HepG2 (cell line): Measurements from ENCODE around the gene NKPD1. TPM values are rescaled to one million over a fixed set of nuclear protein-coding genes. Genes with fewer than 3 reads are reported as not detected.

Experiments
- ATF1 ChIP-seq: IDR thresholded peaks from 2 replicates; pipeline ENCODE4 v1.6.1; 2016; ENCODE audit warnings: mild to moderate bottlenecking, control low read depth
- BHLHE40 ChIP-seq: IDR thresholded peaks from 2 replicates; pipeline ENCODE4 v1.6.1; 2011; ENCODE audit warnings: low read length, improper control_type of control experiment
- GTF2F1 ChIP-seq: fragments of 150-350 bp; IDR thresholded peaks from 2 replicates; pipeline ENCODE4 v1.6.1; 2014; ENCODE audit warnings: low read length
- HNRNPL ChIP-seq: fragments of 200-400 bp; formaldehyde crosslinking; IDR thresholded peaks from 2 replicates; pipeline ENCODE4 v1.6.1; 2017; ENCODE audit warnings: mild to moderate bottlenecking, low read depth, low read length
- HNRNPLL ChIP-seq: fragments of 200-400 bp; formaldehyde crosslinking; IDR thresholded peaks from 2 replicates; pipeline ENCODE4 v1.6.1; 2017; ENCODE audit warnings: mild to moderate bottlenecking, low read depth, low read length; ENCODE audit not compliant: poor library complexity, severe bottlenecking
- HOXA3 ChIP-seq: sonication (generic); formaldehyde crosslinking; IDR thresholded peaks from 2 replicates; pipeline ENCODE4 v1.5.0; 2020; ENCODE audit warnings: missing genetic modification reagents
- JDP2 ChIP-seq: sonication (generic); formaldehyde crosslinking; IDR thresholded peaks from 2 replicates; pipeline ENCODE4 v1.8.1; 2022; ENCODE audit warnings: missing genetic modification reagents, borderline replicate concordance
- KMT2A ChIP-seq: sonication (generic); formaldehyde crosslinking; IDR thresholded peaks from 2 replicates; pipeline ENCODE4 v1.4.0; 2020; ENCODE audit warnings: missing genetic modification reagents
- MED1 ChIP-seq: sonication (generic); formaldehyde crosslinking; IDR thresholded peaks from 2 replicates; pipeline ENCODE4 v1.4.0; 2020; ENCODE audit warnings: missing genetic modification reagents
- MEIS1 ChIP-seq: sonication (generic); formaldehyde crosslinking; IDR thresholded peaks from 2 replicates; pipeline ENCODE4 v1.9.0; 2021; ENCODE audit warnings: mild to moderate bottlenecking, missing genetic modification reagents, moderate library complexity, borderline replicate concordance
- NONO ChIP-seq, 2 experiments: fragments of 450-650 bp in 1 of 2; sonication (generic) in 1 of 2; formaldehyde crosslinking in 1 of 2; IDR thresholded peaks in 1 of 2; conservative IDR thresholded peaks in 1 of 2; 2 replicates each; pipeline versions ENCODE4 v1.6.1 to v1.8.0; 2017 to 2022; ENCODE audit warnings: mild to moderate bottlenecking in 1 of 2, missing genetic modification reagents in 1 of 2, moderate library complexity in 1 of 2
- PHF5A ChIP-seq: IDR thresholded peaks from one replicate; pipeline ENCODE4 v1.6.1; 2018; ENCODE audit warnings: low read depth, missing genetic modification reagents; ENCODE audit not compliant: unreplicated experiment
- POLR2AphosphoS5 ChIP-seq: IDR thresholded peaks from 2 replicates; pipeline ENCODE4 v1.6.1; 2012; ENCODE audit warnings: low read depth, low read length
- POLR2G ChIP-seq: fragments of 200-400 bp; formaldehyde crosslinking; IDR thresholded peaks from 2 replicates; pipeline ENCODE4 v1.6.1; 2018; ENCODE audit warnings: mild to moderate bottlenecking, low read depth, low read length, moderate library complexity
- RORA ChIP-seq: sonication (generic); formaldehyde crosslinking; IDR thresholded peaks from 2 replicates; pipeline ENCODE4 v1.5.0; 2020; ENCODE audit warnings: mild to moderate bottlenecking, missing genetic modification reagents, moderate library complexity
- SALL1 ChIP-seq: sonication (generic); formaldehyde crosslinking; IDR thresholded peaks from 2 replicates; pipeline ENCODE4 v1.8.0; 2022; ENCODE audit warnings: mild to moderate bottlenecking, missing genetic modification reagents
- ZNF224 ChIP-seq: sonication (generic); formaldehyde crosslinking; IDR thresholded peaks from 2 replicates; pipeline ENCODE4 v1.5.0; 2020; ENCODE audit warnings: mild to moderate bottlenecking, missing genetic modification reagents
- ZNF263 ChIP-seq: sonication (generic); formaldehyde crosslinking; IDR thresholded peaks from 2 replicates; pipeline ENCODE4 v1.4.0; 2020; ENCODE audit warnings: missing genetic modification reagents
- ZNF331 ChIP-seq: sonication (generic); formaldehyde crosslinking; IDR thresholded peaks from 2 replicates; pipeline ENCODE4 v1.4.0; 2020; ENCODE audit warnings: missing genetic modification reagents
- ZNF382 ChIP-seq: sonication (generic); formaldehyde crosslinking; IDR thresholded peaks from 2 replicates; pipeline ENCODE4 v1.5.0; 2020; ENCODE audit warnings: missing genetic modification reagents, mild to moderate bottlenecking, borderline replicate concordance
- ZNF383 ChIP-seq: sonication (generic); formaldehyde crosslinking; IDR thresholded peaks from 2 replicates; pipeline ENCODE4 v1.4.0; 2020; ENCODE audit warnings: missing genetic modification reagents, mild to moderate bottlenecking, borderline replicate concordance
- ZNF441 ChIP-seq: sonication (generic); formaldehyde crosslinking; IDR thresholded peaks from 2 replicates; pipeline ENCODE4 v1.7.0; 2021; ENCODE audit warnings: missing genetic modification reagents, borderline replicate concordance
- ZNF563 ChIP-seq: sonication (generic); formaldehyde crosslinking; IDR thresholded peaks from 2 replicates; pipeline ENCODE4 v1.8.0; 2022; ENCODE audit warnings: mild to moderate bottlenecking, moderate library complexity, missing genetic modification reagents
- ZNF629 ChIP-seq: sonication (generic); formaldehyde crosslinking; conservative IDR thresholded peaks from 2 replicates; pipeline ENCODE4 v1.5.0; 2020; ENCODE audit warnings: missing genetic modification reagents
- ZNF776 ChIP-seq: sonication (generic); formaldehyde crosslinking; IDR thresholded peaks from 2 replicates; pipeline ENCODE4 v1.4.0; 2020; ENCODE audit warnings: mild to moderate bottlenecking, missing genetic modification reagents
- ZNF816 ChIP-seq: sonication (generic); formaldehyde crosslinking; IDR thresholded peaks from 2 replicates; pipeline ENCODE4 v1.8.0; 2022; ENCODE audit warnings: missing genetic modification reagents, mild to moderate bottlenecking, borderline replicate concordance
- ZNF83 ChIP-seq: sonication (generic); formaldehyde crosslinking; IDR thresholded peaks from 2 replicates; pipeline ENCODE4 v1.4.0; 2020; ENCODE audit warnings: missing genetic modification reagents, mild to moderate bottlenecking, borderline replicate concordance
- polyA plus RNA-seq, 8 experiments: library from polyadenylated mRNA; depleted of rRNA in 3 of 8; stranded (reverse) in 7 of 8; unstranded in 1 of 8; fragments of >200 nt; fragmentation: Illumina TruSeq in 4 of 8; extraction: Trizol in 4 of 8; gene quantifications; 2 replicates each; pipeline versions ENCODE4 v1.2.1 to v1.2.3, GENCODE V29; 2011 to 2016; ENCODE audit warnings: low read depth in 4 of 8, missing spikeins in 1 of 8, mixed read lengths in 1 of 8; ENCODE audit not compliant: insufficient read depth in 1 of 8
- total RNA-seq, 5 experiments: library from RNA; depleted of rRNA; stranded (reverse); fragments of >200 nt; fragmentation: Illumina TruSeq; extraction: Trizol; gene quantifications; 2 replicates each; pipeline ENCODE4 v1.2.3, GENCODE V29; 2016; ENCODE audit warnings: low read depth in 1 of 5
- TF ChIP-seq, protein P1 (sequence below): IDR thresholded peaks from 2 replicates; pipeline ENCODE4 v1.6.1; 2018; ENCODE audit warnings: missing genetic modification reagents, mild to moderate bottlenecking, missing compliant biosample characterization
- TF ChIP-seq, protein P2 (sequence below): sonication (generic); formaldehyde crosslinking; IDR thresholded peaks from 2 replicates; pipeline ENCODE4 v1.4.0; 2020; ENCODE audit warnings: missing genetic modification reagents

The NKPD1 gene
- total and polyA plus RNA-seq, 2 of the 13 experiments (the other 11 are each of a cell fraction or from before 2014, with no cell fraction given): 0.03 TPM; not detected in 1

DNA sequence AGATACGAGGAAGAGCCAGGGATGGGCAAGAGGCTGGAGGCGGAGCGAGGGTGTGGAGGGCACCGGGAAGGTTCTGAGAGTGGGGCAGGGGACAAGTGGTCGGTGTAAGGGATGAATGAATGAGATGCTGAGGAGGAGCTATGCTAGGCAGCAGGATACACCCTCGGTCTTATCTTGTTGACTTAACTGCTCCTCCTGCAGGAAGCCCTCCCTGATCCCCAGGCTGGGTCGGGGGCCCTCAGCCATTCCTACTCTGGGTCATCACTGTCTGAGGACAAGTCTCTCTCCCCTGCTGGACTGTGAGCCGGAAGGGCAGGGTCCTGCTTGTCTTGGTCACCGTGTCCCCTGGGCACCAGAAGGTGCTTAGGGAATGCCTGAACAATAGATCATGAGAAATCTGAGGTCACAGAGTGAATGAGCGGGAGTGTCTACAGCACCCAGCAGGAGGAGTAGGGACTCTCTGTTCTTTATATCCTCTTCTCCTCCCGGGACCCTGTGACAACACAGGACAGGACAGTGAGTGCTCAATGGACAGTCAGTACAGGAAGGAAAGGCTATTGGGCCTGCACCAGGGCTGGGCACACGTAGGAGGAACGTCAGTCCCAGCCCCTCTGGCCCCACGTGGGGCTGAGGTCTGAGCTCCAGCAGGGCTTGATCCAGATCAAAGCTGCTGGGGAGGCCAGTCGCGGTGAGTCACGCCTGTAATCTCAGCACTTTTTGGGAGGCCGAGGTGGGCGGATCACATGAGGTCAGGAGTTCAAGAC lies 6.5 kb downstream of the NKPD1 start (continued):
- TF ChIP-seq, protein P1, sequence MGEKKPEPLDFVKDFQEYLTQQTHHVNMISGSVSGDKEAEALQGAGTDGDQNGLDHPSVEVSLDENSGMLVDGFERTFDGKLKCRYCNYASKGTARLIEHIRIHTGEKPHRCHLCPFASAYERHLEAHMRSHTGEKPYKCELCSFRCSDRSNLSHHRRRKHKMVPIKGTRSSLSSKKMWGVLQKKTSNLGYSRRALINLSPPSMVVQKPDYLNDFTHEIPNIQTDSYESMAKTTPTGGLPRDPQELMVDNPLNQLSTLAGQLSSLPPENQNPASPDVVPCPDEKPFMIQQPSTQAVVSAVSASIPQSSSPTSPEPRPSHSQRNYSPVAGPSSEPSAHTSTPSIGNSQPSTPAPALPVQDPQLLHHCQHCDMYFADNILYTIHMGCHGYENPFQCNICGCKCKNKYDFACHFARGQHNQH: 0 out of 2 replicates have a peak, but pooled peaks have one; percentile 7
- TF ChIP-seq POLR2AphosphoS5 (0 out of 2 replicates have a peak, but pooled peaks have one; percentile 27), ZNF331 (CRISPR knock-in tag) (peak; percentile 78; the same call in 1 of the 2 replicates), ZNF816 (no peak), ZNF224 (CRISPR knock-in tag) (no peak), MEIS1 (CRISPR knock-in tag) (peak; percentile 58; the same call in 1 of the 2 replicates), ZNF629 (CRISPR knock-in tag) (no peak; the same call in 1 of the 2 replicates), ZNF383 (CRISPR knock-in tag) (no peak), PHF5A (CRISPR knock-in tag) (peak; percentile 34), HNRNPL (no peak), ZNF382 (CRISPR knock-in tag) (no peak), RORA (CRISPR knock-in tag) (no peak), MED1 (CRISPR knock-in tag) (peak; percentile 37; the same call in 1 of the 2 replicates), ZNF563 (CRISPR knock-in tag) (peak; percentile 14; the same call in 1 of the 2 replicates), HOXA3 (CRISPR knock-in tag) (peak; percentile 47; the same call in 1 of the 2 replicates), ZNF441 (CRISPR knock-in tag) (no peak), BHLHE40 (peak; percentile 78), ZNF83 (CRISPR knock-in tag) (no peak), JDP2 (CRISPR knock-in tag) (no peak), SALL1 (CRISPR knock-in tag) (peak; percentile 67; the same call in 1 of the 2 replicates), HNRNPLL (no peak), POLR2G (peak; percentile 72), ATF1 (CRISPR knock-in tag) (peak; percentile 87), NONO (IDR thresholded peaks at IDR 0.05) (no peak), NONO (CRISPR knock-in tag; conservative IDR thresholded peaks at IDR 0.05) (peak; percentile 56), ZNF263 (CRISPR knock-in tag) (no peak), GTF2F1 (no peak), KMT2A (CRISPR knock-in tag) (no peak), ZNF776 (no peak)
- TF ChIP-seq, protein P2, sequence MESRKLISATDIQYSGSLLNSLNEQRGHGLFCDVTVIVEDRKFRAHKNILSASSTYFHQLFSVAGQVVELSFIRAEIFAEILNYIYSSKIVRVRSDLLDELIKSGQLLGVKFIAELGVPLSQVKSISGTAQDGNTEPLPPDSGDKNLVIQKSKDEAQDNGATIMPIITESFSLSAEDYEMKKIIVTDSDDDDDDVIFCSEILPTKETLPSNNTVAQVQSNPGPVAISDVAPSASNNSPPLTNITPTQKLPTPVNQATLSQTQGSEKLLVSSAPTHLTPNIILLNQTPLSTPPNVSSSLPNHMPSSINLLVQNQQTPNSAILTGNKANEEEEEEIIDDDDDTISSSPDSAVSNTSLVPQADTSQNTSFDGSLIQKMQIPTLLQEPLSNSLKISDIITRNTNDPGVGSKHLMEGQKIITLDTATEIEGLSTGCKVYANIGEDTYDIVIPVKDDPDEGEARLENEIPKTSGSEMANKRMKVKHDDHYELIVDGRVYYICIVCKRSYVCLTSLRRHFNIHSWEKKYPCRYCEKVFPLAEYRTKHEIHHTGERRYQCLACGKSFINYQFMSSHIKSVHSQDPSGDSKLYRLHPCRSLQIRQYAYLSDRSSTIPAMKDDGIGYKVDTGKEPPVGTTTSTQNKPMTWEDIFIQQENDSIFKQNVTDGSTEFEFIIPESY: no peak; the same call in 1 of the 2 replicates
